HepG2 (cell line): ENCODE data around the gene DNMT3A. TPM values are rescaled to one million over a fixed set of nuclear protein-coding genes. Genes with fewer than 3 reads are reported as not detected.

Experiments
- AKNA ChIP-seq: sonication (generic); formaldehyde crosslinking; IDR thresholded peaks from 2 replicates; pipeline ENCODE4 v1.4.0; 2020; ENCODE audit warnings: missing genetic modification reagents, borderline replicate concordance
- ATF5 ChIP-seq: sonication (generic); formaldehyde crosslinking; IDR thresholded peaks from 2 replicates; pipeline ENCODE4 v1.4.0; 2020; ENCODE audit warnings: mild to moderate bottlenecking, low read depth, missing genetic modification reagents
- HNRNPUL1 ChIP-seq: fragments of 200-400 bp; formaldehyde crosslinking; IDR thresholded peaks from 2 replicates; pipeline ENCODE4 v1.6.1; 2017; ENCODE audit warnings: low read depth, mild to moderate bottlenecking, low read length, moderate library complexity
- IRF9 ChIP-seq: sonication (generic); formaldehyde crosslinking; IDR thresholded peaks from 2 replicates; pipeline ENCODE4 v1.8.0; 2022; ENCODE audit warnings: missing genetic modification reagents, mild to moderate bottlenecking, borderline replicate concordance
- KIAA2018 ChIP-seq: sonication (generic); formaldehyde crosslinking; IDR thresholded peaks from 2 replicates; pipeline ENCODE4 v1.5.0; 2020; ENCODE audit warnings: mild to moderate bottlenecking, missing genetic modification reagents, borderline replicate concordance
- SIN3A ChIP-seq: IDR thresholded peaks from 2 replicates; pipeline ENCODE4 v1.6.1; 2011; ENCODE audit warnings: low read depth, mild to moderate bottlenecking, control low read depth, low read length, borderline replicate concordance
- ZNF101 ChIP-seq: sonication (generic); formaldehyde crosslinking; IDR thresholded peaks from 2 replicates; pipeline ENCODE4 v1.4.0; 2020; ENCODE audit warnings: mild to moderate bottlenecking, low read depth, missing genetic modification reagents, borderline replicate concordance
- ZNF24 ChIP-seq: fragments of 450-650 bp; IDR thresholded peaks from 2 replicates; pipeline ENCODE4 v1.6.1; 2017; ENCODE audit warnings: antibody characterized with exemption, mild to moderate bottlenecking
- ZNF629 ChIP-seq: sonication (generic); formaldehyde crosslinking; conservative IDR thresholded peaks from 2 replicates; pipeline ENCODE4 v1.5.0; 2020; ENCODE audit warnings: missing genetic modification reagents
- ZNF841 ChIP-seq: sonication (generic); formaldehyde crosslinking; IDR thresholded peaks from 2 replicates; pipeline ENCODE4 v1.8.1; 2023; ENCODE audit warnings: missing genetic modification reagents, borderline replicate concordance
- polyA plus RNA-seq, 8 experiments: library from polyadenylated mRNA; depleted of rRNA in 3 of 8; stranded (reverse) in 7 of 8; unstranded in 1 of 8; fragments of >200 nt; fragmentation: Illumina TruSeq in 4 of 8; extraction: Trizol in 4 of 8; gene quantifications; 2 replicates each; pipeline versions ENCODE4 v1.2.1 to v1.2.3, GENCODE V29; 2011 to 2016; ENCODE audit warnings: low read depth in 4 of 8, missing spikeins in 1 of 8, mixed read lengths in 1 of 8; ENCODE audit not compliant: insufficient read depth in 1 of 8
- total RNA-seq, 5 experiments: library from RNA; depleted of rRNA; stranded (reverse); fragments of >200 nt; fragmentation: Illumina TruSeq; extraction: Trizol; gene quantifications; 2 replicates each; pipeline ENCODE4 v1.2.3, GENCODE V29; 2016; ENCODE audit warnings: low read depth in 1 of 5

The DNMT3A gene
- total and polyA plus RNA-seq, 2 of the 13 experiments (the other 11 are each of a cell fraction or from before 2014, with no cell fraction given): 14.7 to 29.1 TPM

- TF ChIP-seq KIAA2018 (CRISPR knock-in tag): peak; percentile 78; the same call in 1 of the 2 replicates
- no peak for TF ChIP-seq HNRNPUL1
- TF ChIP-seq IRF9: no peak; the same call in none of the 2 replicates
- TF ChIP-seq SIN3A: peak; percentile 80; the same call in 1 of the 2 replicates
- TF ChIP-seq AKNA (CRISPR knock-in tag): no peak
- peak; percentile 86; the same call in 1 of the 2 replicates for TF ChIP-seq ZNF101 (CRISPR knock-in tag)
- TF ChIP-seq ZNF629: peak; percentile 48
- TF ChIP-seq ZNF841: no peak
- peak; percentile 90; the same call in 1 of the 2 replicates for TF ChIP-seq ATF5 (CRISPR knock-in tag)
- no peak for TF ChIP-seq ZNF24
These were observed 90.1 kb downstream of the DNMT3A start (continued) for GRCh38 chr2:25251422-25252273.
